ENCODE data around the gene OCA2. TPM values are rescaled to one million over a fixed set of nuclear protein-coding genes. Genes with fewer than 3 reads are reported as not detected.
"Not testable (repeated sequence)": the region's sequence is repeated elsewhere in the genome, so short reads cannot be mapped to it uniquely, and the experiment has no call there.

OCA2 gene
- total RNA-seq, 2 experiments from 2014 or later = not detected

DNA sequence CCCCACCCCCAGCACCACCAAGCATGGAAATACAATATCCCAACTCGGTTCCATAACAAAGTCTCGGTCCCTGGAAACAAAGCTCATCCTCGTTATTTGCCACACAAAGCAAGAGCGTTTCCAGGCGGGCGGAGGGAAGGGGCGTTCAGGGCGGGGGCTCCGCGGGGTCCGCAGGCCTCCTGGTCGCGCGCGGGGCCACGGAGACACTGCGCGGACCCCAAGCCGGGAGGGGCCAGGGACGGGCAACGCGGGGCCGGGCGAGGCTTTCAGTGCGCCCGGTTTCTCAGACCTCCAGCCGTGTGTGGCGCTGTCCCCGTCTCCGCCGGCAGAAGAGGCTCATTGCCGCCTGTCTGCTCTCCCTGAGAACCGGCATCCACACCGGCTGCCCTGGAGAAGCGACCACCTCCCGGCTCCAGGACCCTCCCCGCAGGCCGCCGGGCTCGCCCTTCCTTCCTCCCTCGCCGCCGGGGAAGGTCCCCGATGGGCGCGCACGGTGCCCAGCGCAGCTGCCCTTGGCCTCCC lies 329.0 kb downstream of the OCA2 start:
- DNase-seq = no peak
- Mint-ChIP-seq H3K4me1 (ENCODE audit: low read depth) (no peaks in the 10 kb centered on the region), H3K9me3 (peaks cover 6% of the 10 kb centered on the region), H3K4me3 (no peak overlapping the region), H3K27ac (no peak overlapping the region), H3K36me3 (ENCODE audit: low read depth) (no peaks in the 10 kb centered on the region), H3K27me3 (ENCODE audit: low read depth) (no peaks in the 10 kb centered on the region)
- CTCF ChIA-PET = no interaction called here
- intact Hi-C loops (cut with micrococcal nuclease) = no loop called here

DNA sequence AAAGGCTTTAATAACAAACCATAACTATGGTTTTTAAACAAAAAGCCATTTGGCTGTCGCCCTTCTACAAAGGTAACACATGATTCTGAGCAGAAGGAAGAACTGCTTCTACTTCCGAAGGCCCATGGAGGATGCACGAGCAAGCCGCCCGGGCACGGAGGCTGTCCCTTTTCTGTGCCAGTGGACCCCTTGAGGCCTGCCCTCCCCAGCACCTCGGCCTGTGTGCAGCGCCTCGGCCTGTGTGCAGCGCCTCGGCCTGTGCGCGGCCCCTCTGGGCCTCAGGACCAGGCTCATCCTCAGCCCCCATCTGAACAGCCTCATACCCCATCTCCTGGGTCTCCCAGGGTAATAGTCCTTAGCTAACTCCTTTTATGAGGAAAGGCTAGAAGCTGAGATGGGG lies 329.5 kb downstream of the OCA2 start:
- no peaks in the 10 kb centered on the region for H3K27me3 Mint-ChIP-seq (ENCODE audit: low read depth)
- H3K4me3 Mint-ChIP-seq = no peak overlapping the region
- no peak overlapping the region for H3K27ac Mint-ChIP-seq
- H3K4me1 Mint-ChIP-seq (ENCODE audit: low read depth) = no peaks in the 10 kb centered on the region
- CTCF ChIA-PET = no interaction called here
- no peaks in the 10 kb centered on the region for H3K36me3 Mint-ChIP-seq (ENCODE audit: low read depth)
- no peak for DNase-seq
- intact Hi-C loops (cut with micrococcal nuclease) = no loop called here
- H3K9me3 Mint-ChIP-seq = peaks cover 6% of the 10 kb centered on the region

DNA sequence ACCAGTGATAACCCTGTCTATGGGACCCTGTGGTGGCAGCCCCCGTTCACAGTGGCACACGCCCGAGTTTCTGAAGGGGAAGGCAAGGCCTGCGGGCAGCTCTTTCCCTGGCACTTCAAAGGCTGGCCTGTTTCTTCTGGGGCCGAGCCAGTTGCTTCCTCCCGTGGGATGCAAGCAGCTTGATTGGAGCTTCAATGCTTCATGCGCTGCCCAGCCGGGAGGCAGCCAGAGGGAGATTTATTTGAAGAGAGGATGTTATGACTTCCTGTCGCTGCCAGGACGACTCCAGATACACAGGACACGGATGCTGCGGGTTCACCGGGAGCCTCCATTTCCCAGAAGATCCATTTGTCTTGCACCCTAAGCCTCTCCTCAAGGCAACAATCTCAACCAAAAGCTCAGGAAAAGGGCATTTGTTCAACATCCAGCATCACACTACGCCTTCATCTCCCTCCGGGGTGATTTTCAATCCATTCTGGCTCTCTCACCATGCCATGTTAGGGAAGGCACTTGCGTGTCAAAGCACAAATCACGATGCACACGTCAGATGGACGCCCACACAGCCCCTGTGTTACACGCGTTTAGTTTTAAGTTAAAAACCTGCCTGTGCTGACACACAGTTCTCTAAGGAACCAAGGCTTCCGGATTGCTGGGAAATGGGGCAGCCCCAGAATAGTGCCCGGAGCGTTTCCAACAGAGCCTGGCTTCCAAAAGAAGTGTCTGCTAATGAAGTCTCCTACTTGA lies 330.2 kb downstream of the OCA2 start:
- CTCF ChIA-PET = interaction anchor here (0.6 kb wide), 1 partner anchor 105 kb away, joined by 3 read pairs; no protein-coding TSS in a partner anchor
- H3K27me3 Mint-ChIP-seq (ENCODE audit: low read depth) = no peaks in the 10 kb centered on the region
- H3K9me3 Mint-ChIP-seq = peaks cover 6% of the 10 kb centered on the region
- no peak overlapping the region for H3K27ac Mint-ChIP-seq
- H3K4me3 Mint-ChIP-seq = no peak overlapping the region
- H3K36me3 Mint-ChIP-seq (ENCODE audit: low read depth) = no peaks in the 10 kb centered on the region
- no peaks in the 10 kb centered on the region for H3K4me1 Mint-ChIP-seq (ENCODE audit: low read depth)
- intact Hi-C loops (cut with micrococcal nuclease) = no loop called here
- DNase-seq = no peak

DNA sequence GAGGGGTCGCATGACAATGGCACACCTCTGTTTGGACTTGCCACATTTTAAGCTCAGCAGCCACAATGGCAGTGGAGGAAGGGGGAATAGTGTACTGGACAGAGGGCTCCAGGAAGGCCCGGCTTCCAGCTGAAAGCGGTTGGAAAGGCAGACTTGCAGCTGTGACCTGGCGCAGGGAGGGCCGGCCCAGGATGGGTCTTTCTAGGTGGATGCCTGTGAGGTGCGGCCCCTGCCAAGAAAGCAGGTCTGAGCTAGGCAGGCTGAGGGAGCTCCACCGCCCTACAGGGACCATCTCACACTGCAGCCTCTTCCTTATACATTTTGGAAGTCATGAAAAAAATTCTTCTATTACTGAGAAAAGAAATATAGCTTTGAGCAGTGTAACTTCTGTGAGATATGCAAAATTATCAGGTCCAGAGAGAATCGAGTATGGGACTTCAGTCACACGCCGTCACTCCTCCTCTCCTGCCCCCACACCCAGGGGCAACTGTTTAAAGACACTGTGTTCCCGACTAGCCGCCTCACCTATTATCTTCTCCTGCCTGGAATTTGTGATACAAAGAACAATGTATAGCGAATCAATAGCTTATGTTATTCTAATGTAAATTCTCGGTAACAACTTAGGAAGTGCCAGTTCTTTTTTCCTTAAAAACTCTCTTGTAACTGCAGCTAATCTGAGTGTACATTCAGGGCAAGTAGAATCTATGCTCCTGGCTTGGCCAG lies 331.0 kb downstream of the OCA2 start:
- H3K9me3 Mint-ChIP-seq = peaks cover 6% of the 10 kb centered on the region
- intact Hi-C loops (cut with micrococcal nuclease) = no loop called here
- H3K36me3 Mint-ChIP-seq (ENCODE audit: low read depth) = no peaks in the 10 kb centered on the region
- H3K27me3 Mint-ChIP-seq (ENCODE audit: low read depth) = no peaks in the 10 kb centered on the region
- CTCF ChIA-PET = interaction anchor here (0.6 kb wide), 1 partner anchor 104 kb away, joined by 3 read pairs; no protein-coding TSS in a partner anchor
- no peak overlapping the region for H3K27ac Mint-ChIP-seq
- no peaks in the 10 kb centered on the region for H3K4me1 Mint-ChIP-seq (ENCODE audit: low read depth)
- no peak overlapping the region for H3K4me3 Mint-ChIP-seq
- no peak for DNase-seq

DNA sequence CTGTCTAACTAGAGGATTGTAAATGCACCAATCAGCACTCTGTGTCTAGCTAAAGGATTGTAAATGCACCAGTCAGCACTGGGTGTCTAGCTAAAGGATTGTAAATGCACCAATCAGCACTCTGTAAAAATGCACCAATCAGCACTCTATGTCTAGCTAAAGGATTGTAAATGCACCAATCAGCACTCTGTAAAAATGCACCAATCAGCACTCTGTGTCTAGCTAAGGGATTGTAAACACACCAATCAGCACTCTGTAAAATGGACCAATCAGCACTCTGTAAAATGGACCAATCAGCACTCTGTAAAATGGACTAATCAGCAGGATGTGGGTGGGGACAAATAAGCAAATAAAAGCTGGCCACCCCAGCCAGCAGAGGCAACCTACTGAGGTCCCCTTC lies 331.7 kb downstream of the OCA2 start:
- H3K27ac Mint-ChIP-seq; H3K9me3 Mint-ChIP-seq; CTCF ChIA-PET; DNase-seq; H3K4me1 Mint-ChIP-seq (ENCODE audit: low read depth); H3K27me3 Mint-ChIP-seq (ENCODE audit: low read depth); H3K36me3 Mint-ChIP-seq (ENCODE audit: low read depth); intact Hi-C loops (cut with micrococcal nuclease); H3K4me3 Mint-ChIP-seq: not testable (repeated sequence)

DNA sequence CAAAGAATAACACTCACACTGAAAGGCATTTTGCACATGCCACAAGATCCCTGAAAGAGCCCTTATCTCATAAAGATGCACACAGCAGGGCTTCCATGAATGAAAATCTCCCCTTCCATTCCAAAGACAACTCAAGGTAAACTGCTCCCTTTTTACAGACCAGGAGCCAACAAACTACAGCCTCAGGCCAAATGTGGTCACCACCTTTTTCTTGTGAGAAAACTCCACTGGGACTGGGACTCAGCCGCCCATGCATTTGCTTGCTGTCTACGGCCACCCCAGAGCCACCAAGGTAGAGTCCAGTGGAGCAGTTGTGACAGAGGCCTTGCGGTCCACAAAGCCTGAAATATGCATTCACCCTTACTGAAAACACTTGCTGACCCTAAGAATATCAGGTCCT lies 334.8 kb downstream of the OCA2 start:
- Mint-ChIP-seq H3K36me3 (ENCODE audit: low read depth) (no peaks in the 10 kb centered on the region), H3K4me1 (ENCODE audit: low read depth) (no peaks in the 10 kb centered on the region), H3K9me3 (peaks cover 6% of the 10 kb centered on the region), H3K27me3 (ENCODE audit: low read depth) (peaks cover 5% of the 10 kb centered on the region), H3K27ac (no peak overlapping the region), H3K4me3 (no peak overlapping the region)
- intact Hi-C loops (cut with micrococcal nuclease) = no loop called here
- CTCF ChIA-PET = no interaction called here
- no peak for DNase-seq

DNA sequence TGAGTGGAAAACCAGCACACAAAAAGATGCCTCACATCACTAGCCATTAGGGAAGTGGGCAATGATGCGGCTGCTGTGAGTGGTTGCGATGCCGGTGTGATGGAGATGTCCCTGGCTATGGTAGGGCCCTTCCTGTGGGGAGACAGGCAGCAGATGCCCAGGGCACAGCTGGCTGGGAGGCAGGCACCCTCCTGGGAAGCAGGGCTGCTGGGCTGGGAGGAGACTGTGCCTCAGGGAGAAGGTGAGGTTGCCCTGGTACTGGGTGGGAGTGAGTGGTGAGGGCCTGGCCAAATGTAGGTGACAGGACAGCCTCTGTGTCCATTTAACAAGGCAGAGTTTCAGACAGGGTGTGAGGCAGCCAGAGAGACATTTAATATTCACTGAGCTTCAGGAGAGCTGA lies 335.6 kb downstream of the OCA2 start:
- H3K36me3 Mint-ChIP-seq (ENCODE audit: low read depth) = no peaks in the 10 kb centered on the region
- peaks cover 5% of the 10 kb centered on the region for H3K27me3 Mint-ChIP-seq (ENCODE audit: low read depth)
- intact Hi-C loops (cut with micrococcal nuclease) = no loop called here
- H3K9me3 Mint-ChIP-seq = peaks cover 6% of the 10 kb centered on the region
- H3K4me1 Mint-ChIP-seq (ENCODE audit: low read depth) = no peaks in the 10 kb centered on the region
- no peak for DNase-seq
- CTCF ChIA-PET = no interaction called here
- H3K27ac Mint-ChIP-seq = no peak overlapping the region
- no peak overlapping the region for H3K4me3 Mint-ChIP-seq

DNA sequence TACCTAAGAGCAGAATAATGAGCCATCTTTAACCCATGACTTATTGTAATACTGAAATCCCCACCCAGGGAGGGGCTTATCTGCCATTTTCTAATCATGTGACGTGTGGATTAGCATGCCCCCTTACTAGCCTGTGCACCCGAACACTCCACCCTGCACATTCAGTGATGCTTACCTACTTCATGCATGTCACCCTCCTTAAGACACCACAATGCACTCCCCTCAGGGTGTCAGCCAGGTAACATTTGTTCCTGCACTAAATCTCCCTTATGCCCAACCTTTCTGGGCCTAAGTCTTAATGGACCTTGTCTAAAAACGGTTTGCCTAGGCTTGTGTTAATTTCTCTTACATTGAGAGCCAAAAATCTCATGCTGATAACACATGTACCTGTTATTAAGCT lies 336.6 kb downstream of the OCA2 start:
- H3K36me3 Mint-ChIP-seq (ENCODE audit: low read depth) = no peaks in the 10 kb centered on the region
- no peaks in the 10 kb centered on the region for H3K4me1 Mint-ChIP-seq (ENCODE audit: low read depth)
- intact Hi-C loops (cut with micrococcal nuclease) = no loop called here
- H3K9me3 Mint-ChIP-seq = peaks cover 6% of the 10 kb centered on the region
- peaks cover 5% of the 10 kb centered on the region for H3K27me3 Mint-ChIP-seq (ENCODE audit: low read depth)
- CTCF ChIA-PET = no interaction called here
- H3K4me3 Mint-ChIP-seq = no peak overlapping the region
- H3K27ac Mint-ChIP-seq = no peak overlapping the region
- no peak for DNase-seq

DNA sequence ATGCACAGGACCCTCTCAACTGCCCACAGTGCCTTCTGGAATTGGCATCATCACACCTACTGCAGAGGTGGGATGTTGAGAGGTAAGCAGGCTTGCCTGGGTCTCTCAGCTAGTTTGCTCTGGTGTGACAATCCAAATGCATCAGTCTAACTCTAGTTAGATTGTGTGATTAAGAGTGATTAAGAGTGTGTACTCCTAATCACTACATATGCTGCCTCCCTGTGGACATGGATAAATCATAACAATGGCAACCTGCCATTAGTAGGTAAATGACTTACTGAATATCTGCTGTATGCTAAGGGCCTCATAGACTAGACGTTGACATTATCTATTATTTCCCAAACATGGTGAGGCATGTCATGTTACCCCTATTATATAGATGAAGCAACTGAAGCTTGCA lies 342.1 kb downstream of the OCA2 start:
- H3K9me3 Mint-ChIP-seq = no peaks in the 10 kb centered on the region
- H3K4me3 Mint-ChIP-seq = no peak overlapping the region
- H3K27me3 Mint-ChIP-seq (ENCODE audit: low read depth) = peaks cover under 1% of the 10 kb centered on the region
- H3K36me3 Mint-ChIP-seq (ENCODE audit: low read depth) = no peaks in the 10 kb centered on the region
- H3K4me1 Mint-ChIP-seq (ENCODE audit: low read depth) = no peaks in the 10 kb centered on the region
- intact Hi-C loops (cut with micrococcal nuclease) = no loop called here
- H3K27ac Mint-ChIP-seq = no peak overlapping the region
- DNase-seq = no peak
- CTCF ChIA-PET = no interaction called here

DNA sequence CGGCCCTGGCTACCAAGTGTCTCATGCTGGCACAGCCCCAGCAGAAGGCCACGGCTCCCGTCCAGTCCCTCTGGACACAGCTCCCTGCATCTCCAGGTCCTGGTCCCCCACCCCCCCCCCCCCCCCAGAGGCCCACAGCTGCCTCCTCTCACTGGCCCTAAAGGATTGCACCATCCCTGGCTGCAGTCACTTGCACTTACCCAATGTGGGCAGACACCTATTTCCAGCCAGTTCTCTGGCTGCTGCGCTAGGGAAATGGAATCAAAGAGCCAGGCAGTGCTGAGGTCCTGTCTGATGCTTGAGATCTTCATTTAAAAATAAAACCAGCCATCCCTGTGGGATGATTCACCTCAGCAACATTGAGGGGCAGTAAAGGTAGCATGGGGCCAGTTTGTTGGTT lies 346.4 kb downstream of the OCA2 start:
- Mint-ChIP-seq H3K27ac (no peak overlapping the region), H3K27me3 (ENCODE audit: low read depth) (no peaks in the 10 kb centered on the region), H3K9me3 (no peaks in the 10 kb centered on the region), H3K36me3 (ENCODE audit: low read depth) (no peaks in the 10 kb centered on the region), H3K4me1 (ENCODE audit: low read depth) (no peaks in the 10 kb centered on the region), H3K4me3 (no peak overlapping the region)
- intact Hi-C loops (cut with micrococcal nuclease) = no loop called here
- CTCF ChIA-PET = no interaction called here
- no peak for DNase-seq

DNA sequence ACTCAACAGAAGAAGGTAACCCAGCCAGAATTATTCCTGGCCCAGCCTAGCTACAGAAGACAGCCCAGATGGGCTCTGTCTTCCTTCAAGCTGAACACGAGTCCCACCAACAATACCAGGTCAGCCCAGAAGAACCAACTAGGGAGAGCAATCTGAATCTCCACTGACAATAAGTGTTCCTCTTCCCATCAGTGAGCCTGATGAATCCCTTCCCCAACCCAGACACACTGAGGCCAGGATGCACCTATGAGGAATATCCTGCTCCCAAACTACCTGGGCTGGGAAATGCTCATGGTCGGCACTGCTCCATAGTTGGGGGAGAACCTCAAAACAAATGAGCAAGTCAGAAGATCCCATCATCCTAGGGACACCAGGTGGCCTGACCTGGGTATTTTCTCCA lies 351.1 kb downstream of the OCA2 start:
- H3K36me3 Mint-ChIP-seq (ENCODE audit: low read depth) = no peaks in the 10 kb centered on the region
- intact Hi-C loops (cut with micrococcal nuclease) = no loop called here
- CTCF ChIA-PET = no interaction called here
- peaks cover 4% of the 10 kb centered on the region for H3K27me3 Mint-ChIP-seq (ENCODE audit: low read depth)
- DNase-seq = no peak
- no peak overlapping the region for H3K4me3 Mint-ChIP-seq
- H3K27ac Mint-ChIP-seq = no peak overlapping the region
- H3K4me1 Mint-ChIP-seq (ENCODE audit: low read depth) = no peaks in the 10 kb centered on the region
- H3K9me3 Mint-ChIP-seq = no peaks in the 10 kb centered on the region

DNA sequence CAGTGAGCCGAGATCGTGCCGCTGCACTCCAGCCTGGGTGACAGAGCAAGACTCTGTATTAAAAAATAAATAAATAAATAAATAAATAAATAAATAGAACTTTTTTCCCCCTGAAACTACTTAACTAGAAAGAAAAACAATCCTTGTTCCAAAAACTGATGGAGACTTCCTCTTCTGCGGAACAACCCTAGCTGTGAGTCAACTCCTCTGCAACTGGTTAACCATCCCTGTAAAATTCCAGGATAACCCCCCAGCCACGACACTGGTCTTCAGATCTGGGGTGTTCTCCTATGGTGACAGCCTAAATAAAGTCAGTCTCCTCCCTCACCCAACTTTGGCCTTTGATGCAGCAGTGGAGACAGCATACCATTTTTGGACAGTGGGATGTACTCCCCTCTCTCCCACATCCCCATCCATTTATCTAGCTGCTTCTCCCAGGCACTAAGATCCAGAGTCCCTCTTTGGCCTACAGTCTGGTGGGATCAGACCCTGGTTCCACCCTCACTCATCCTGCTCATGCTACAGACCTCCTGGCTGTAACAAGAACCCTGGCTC lies 352.6 kb downstream of the OCA2 start:
- Mint-ChIP-seq H3K4me3 (no peak overlapping the region), H3K9me3 (no peaks in the 10 kb centered on the region), H3K27ac (no peak overlapping the region), H3K36me3 (ENCODE audit: low read depth) (no peaks in the 10 kb centered on the region), H3K27me3 (ENCODE audit: low read depth) (peaks cover 4% of the 10 kb centered on the region), H3K4me1 (ENCODE audit: low read depth) (no peaks in the 10 kb centered on the region)
- CTCF ChIA-PET = no interaction called here
- DNase-seq = no peak
- intact Hi-C loops (cut with micrococcal nuclease) = no loop called here

DNA sequence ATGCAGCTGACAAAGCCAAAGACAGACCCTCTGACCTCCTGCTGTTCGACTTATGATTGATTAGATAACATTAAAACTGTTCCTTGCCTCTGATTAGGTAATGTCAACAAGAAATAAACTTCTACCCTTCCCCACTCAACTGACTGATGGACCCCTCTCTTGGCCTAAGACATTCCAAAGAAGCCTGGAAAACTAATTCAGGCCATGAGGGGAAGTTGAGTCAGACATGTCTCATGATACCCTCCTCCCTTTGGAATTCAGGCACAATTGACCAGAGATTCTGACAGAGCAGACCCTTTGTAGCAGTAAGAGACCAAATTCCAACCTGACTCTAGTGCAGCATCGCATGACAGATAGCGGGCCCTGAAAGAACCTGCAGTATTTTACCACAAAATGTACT lies 354.5 kb downstream of the OCA2 start:
- Mint-ChIP-seq H3K4me1 (ENCODE audit: low read depth) (no peaks in the 10 kb centered on the region), H3K27me3 (ENCODE audit: low read depth) (peaks cover 4% of the 10 kb centered on the region), H3K27ac (no peak overlapping the region), H3K9me3 (no peaks in the 10 kb centered on the region), H3K4me3 (no peak overlapping the region), H3K36me3 (ENCODE audit: low read depth) (no peaks in the 10 kb centered on the region)
- intact Hi-C loops (cut with micrococcal nuclease) = no loop called here
- no peak for DNase-seq
- CTCF ChIA-PET = no interaction called here

All from activated naive CD4-positive, alpha-beta T cell treated with anti-CD3 and anti-CD28 coated beads for 36 hours (primary cell).